ENCODE measurements around the gene GMEB2.
"Not testable (repeated sequence)": the region's sequence is repeated elsewhere in the genome, so short reads cannot be mapped to it uniquely, and the experiment has no call there.

Gene GMEB2, protein sequence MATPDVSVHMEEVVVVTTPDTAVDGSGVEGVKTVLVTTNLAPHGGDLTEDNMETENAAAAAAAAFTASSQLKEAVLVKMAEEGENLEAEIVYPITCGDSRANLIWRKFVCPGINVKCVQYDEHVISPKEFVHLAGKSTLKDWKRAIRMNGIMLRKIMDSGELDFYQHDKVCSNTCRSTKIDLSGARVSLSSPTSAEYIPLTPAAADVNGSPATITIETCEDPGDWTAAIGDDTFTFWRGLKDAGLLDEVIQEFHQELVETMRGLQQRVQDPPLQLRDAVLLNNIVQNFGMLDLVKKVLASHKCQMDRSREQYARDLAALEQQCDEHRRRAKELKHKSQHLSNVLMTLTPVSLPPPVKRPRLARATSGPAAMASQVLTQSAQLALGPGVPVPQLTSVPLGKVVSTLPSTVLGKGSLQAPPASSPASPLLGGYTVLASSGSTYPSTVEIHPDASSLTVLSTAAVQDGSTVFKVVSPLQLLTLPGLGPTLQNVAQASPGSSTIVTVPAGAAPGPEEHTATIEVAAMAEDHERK

DNA sequence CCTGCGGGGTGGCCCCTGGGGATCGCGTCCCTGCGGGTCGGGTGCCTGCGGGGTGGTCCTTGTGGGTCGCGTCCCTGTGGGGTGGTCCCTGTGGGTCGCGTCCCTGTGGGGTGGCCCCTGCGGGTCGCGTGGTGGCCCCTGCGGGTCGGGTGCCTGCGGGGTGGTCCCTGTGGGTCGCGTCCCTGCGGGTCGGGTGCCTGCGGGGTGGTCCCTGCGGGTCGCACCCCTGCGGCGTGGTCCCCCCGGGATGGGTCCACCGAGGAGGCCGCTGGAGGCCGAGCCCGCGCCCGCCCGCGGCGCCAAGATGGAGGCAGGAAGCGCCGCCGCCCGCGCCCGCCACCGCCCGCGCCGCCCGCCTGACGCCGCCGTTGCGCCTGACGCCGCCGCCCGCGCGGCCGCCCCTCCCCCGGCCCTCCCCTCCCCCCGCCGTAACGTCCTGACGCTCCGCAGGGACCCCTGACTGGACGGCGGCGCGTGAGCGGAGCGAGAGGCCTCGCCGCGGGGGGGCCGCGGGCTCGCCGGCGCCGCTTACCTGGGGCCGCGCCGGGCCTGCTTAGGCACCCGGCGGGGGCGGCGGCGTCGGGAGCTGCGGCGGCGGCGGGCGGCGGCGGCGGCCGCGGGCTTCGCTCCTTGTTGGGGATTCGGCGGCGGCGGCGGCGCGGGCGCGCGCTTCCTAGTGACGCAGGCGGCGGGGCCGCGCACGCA is at the start of gene GMEB2:
TSS of gene GMEB2 (minus strand) at position 678 of the 705 bp plus-strand sequence. CDS start 7,704 bp downstream, outside the sequence.
- DNase-seq: no peak

DNA sequence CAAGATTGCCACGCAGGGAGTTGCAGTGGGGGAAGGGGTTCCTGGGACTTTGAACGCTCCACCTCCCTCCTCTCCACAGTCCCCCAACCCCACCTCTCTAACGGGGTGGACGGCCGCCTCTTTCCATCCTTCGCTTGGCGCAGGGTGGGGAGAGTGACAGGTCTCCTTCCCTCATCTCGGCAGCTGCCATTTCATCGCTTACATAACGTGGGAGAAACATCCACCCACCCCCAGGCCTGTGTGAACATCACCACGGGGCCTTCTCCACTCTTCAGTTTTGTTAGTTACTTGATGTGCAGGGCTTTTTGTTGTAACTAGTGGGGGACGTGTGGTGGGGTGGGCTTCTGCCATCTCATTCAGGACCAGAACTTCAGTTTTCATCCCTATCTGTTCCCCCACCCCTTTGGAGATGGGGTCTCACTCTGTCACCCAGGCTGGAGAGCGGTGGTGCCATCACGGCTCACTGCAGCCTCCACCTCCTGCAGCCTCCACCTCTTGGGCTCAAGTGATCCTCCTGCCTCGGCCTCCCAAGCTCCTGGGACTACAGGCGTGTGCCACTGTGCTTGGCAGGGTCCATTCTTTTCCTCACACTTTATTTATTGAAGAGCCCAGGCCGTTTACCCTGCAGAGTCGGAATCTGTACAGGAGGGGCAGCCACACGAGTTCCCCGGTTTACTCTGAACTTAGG is 48.9 kb upstream of the GMEB2 start:
- no peak for DNase-seq

DNA sequence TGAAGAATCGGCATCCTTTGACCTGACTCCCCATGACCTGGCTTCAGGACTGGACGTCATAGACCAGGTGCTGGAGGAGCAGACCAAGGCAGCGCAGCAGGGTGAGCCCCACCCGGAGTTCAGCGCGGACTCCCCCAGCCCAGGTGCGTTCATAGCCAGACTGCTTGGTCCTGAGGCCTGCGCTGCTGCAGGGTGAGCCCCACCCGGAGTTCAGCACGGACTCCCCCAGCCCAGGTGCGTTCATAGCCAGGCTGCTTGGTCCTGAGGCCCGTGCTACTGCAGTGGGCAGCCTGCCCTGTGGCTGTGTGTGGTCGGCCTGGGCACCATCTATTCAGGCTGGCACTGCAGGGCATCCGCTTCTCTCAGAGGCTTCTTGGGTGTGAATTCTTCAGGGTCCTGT is 47.0 kb upstream of the GMEB2 start:
- no peak for DNase-seq

DNA sequence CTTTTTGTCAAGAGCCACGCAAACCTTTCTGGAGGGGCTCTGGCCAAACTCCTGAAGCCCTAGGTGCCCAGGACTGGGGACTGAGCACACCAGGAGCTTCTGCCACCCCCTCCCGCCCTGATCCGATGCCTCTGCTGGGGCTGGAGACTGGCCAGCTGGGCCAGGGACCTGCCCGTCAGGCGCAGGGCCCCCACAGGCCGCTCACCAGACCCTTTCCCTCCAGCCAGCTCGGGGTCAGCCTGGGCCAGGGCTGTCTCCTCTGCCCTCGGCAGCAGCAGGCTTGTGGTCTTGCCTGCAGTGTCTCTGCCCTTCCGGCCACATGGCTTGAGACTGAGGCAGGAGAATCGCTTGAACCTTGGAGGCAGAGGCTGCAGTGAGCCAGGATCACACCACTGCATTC is 45.8 kb upstream of the GMEB2 start:
- no peak for DNase-seq

DNA sequence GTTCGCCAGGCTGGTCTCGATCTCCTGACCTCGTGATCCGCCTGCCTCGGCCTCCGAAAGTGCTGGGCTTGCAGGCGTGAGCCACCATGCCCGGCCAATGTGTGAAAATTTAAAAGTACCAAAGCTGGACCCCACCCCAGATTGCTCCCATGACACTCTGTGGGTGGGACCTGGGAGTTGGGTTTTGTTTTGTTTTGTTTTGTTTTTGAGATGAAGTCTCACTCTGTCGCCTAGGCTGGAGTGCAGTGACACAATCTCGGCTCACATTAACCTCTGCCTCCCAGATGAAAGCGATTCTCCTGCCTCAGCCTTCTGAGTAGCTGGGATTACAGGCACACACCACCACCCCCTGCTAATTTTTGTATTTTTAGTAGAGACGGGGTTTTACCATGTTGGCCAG is 44.8 kb upstream of the GMEB2 start:
- not testable (repeated sequence) for DNase-seq

DNA sequence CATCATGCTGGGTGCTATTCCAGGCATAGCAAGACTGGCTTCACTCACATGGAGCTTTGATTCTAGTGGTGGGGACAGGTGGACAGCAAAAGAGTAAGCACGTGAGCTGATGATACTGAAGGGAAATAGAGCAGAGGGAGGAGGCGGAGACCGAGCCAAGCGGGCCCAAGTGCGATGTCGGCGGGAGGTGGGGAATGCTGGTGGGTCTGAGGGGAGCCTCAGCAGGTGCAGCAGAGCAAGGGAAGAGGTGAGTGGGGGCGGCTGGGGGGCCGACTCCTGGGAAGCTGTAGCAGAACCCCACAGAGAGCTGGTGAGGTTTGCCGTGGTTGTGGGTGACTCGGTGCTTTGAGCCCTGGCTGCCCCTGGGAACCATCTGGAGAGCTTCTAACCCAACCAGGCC is 41.5 kb upstream of the GMEB2 start:
- DNase-seq: no peak

DNA sequence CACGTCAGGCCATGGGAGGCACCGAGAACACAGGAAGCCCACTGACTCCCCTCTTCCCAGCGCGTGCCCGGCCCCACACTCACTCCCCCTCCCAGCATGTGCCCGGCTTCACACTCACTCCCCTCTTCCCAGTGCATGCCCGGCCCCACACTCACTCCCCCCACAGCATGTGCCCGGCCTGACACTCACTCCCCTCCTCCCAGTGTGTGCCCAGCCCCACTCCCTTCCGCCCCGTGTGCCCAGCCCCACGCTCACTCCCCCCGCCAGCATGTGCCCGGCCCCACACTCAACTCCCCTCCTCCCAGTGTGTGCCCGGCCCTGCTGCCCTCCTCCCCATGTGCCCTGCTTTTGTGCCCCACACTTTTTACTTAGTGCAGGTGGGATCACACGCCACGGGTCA is 41.0 kb upstream of the GMEB2 start:
- no peak for DNase-seq

DNA sequence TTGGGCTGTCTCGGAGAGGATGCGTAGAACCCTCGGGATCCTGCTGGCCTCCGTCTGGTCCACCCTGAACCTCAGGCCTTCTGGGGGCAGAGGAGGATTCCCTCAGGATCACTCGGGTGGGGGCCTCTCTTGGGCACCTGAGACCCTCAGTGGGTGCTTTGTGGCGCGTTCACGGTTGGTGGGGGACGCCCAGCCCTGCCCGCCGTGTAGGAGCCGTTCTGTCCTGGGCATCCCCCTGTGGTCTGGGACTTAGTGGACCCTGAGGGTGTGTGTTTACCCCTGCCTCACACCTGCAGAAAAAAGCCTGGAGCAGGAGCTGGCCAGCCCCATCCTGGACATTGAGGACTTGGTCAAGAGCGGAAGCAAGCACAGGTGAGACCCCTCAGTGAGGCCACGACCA is 38.8 kb upstream of the GMEB2 start:
- DNase-seq: no peak

DNA sequence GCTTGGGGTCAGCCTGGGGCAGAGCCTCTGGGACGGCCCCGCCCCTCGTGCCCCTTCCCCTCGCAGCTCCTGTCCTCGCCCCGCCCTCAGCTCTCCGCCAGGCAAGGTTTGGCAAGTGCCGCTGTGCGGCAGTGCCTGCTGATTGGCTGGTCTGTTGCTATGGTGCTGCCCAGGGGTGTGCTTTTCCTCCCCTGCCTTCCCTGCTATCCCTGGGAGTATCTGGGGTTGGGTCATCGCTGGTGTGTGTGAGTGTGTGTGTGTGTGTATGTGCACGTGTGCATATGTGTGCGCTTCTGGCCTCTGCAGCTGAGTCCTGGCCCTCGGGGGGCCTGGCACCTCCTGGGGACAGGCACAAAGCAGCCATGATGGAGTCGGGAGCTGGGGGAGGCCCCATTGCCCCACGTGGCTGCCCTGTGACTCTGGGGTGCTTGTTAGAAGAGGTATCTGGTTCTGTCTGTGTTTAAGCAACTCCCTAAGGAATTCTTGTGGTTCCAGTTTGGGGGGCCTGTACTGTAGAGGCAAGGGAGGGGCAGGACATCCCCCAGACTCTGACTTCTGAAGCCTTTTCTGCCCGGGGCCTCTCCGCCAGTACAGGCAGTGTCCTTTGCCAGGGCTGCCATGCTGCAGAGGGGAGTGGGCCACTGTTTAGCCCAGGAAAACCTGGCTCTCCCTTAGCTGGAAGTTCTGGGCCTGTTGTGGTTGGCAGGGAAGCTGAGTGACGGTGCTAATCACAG is 38.1 kb upstream of the GMEB2 start:
- no peak for DNase-seq

DNA sequence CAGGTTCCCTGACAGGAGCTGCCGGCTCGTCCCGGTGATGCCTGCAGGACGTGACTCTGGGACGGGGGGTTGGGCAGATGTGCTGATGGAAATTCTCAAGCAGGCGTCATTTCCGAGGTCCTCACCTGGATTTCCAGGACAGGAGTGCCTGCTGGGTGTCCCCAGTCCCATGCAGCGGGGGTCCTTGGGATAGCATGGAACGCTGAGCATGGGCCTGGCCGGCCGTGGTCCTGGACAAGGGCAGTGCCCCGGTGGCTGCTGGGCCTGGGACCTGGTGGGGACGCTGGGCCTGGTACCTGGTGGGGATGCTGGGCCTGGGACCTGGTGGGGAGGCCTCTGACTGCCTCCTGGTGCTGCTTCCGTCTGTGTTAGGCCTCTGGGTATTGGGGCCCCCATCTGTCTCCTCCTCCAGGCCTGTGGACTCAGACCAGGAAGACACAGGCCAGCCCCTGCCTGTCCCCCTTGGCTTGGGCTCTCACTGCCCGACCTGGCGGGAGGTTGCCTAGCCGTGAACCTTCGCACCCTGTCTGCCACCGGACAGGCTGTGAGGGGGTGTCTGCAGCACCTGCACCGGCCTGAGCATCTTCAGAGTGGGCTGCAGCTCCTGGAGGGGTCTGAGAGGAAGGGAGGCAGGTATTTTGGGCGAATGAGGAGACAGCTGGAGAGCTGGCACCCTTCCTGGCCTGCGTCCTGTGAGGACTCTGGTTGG is 37.4 kb upstream of the GMEB2 start:
- DNase-seq: no peak

DNA sequence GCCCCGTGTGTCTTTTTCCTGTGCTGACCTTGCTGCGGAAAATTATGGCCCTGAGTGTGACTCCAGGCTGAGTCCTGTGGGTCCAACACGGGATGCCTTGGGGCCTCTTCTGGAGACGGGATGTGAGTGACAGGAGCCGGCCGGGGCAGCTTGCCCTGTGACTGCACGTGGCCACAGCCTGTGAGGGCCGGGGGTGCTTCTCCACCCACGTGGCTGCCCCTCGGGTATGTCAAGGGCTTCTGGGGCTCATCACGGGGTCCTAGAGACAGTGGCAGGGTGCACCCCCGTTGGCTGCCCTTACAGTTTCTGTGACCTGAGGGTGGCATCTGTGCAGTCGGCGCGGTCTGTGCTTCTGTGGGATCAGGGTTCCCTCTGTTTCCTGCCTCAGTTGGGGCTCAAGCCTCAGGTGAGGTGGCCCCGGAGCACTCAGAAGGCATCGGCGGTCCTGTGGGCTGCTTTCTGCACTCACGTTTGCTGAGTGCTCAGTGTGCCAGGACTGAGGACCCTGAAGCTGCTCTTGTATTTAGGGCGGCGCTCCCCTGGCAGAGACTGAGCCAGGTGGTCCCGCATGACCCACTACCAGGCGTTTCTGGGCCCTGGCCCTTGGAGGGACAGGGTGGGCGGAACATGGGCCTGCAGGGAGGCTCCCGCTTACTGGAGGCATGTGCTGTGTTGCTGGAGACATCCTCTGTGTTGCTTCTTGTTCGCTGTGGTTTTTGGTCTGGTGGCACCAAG is 36.6 kb upstream of the GMEB2 start:
- DNase-seq: no peak

DNA sequence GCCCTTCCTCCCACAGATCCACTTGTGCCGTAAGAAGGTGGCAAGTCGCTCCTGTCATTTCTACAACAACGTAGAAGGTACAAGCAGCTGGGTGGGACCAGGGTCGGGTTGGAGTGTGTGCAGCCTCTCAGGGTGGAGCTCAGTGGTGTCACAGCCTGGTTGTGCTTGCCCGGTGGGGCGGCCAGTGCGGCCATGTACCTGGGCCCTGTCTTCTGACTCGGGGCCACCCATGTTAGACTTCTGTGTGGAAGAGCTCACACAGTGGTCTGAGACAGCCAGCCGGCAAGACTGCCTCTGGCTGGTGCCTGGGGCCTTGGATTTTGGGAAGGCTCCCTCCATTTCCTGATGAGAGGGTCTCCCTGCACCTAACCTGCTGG is 35.9 kb upstream of the GMEB2 start:
- no peak for DNase-seq

DNA sequence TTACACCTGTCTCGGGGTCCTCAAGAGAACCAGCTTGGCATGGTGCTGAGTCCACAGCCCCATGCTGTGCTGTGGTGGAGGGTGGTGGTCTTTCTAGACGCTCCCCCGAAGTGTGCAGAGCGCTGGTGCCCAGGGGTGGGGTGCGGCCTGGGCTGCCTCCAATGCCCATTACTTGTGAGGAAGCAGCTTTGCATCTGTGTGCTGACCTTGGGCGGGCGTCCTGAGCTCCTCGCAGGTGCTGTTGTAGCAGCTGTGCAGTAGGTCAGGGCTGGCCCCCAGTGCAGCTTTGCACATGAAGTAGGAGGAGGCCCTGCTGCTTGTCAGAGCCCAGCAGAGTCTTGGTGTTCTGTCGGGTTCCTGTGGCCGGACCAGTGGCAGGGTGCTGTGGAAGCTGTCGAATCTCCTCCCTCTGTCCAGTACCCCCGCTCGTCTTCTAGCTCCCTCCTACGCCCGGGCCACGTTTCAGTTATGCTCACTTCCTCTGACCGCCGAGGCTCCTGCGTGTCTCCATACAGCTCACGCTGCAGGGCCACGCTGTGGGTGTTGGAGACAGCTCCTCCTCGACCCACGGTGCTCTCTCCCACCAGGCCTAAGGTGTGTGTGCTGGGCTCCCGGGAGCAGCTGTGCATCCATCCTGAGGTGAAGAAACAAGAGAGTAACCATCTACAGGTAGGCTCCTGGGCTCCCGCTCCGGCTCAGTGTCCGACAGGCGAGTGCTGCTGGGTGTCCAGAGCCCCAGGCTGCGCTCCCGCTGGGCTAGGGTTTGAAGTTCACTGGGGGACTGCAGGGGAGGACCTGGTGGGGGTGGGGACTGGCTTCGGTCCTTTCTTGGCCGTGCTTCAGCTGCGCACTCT is 35.3 kb upstream of the GMEB2 start:
- no peak for DNase-seq

DNA sequence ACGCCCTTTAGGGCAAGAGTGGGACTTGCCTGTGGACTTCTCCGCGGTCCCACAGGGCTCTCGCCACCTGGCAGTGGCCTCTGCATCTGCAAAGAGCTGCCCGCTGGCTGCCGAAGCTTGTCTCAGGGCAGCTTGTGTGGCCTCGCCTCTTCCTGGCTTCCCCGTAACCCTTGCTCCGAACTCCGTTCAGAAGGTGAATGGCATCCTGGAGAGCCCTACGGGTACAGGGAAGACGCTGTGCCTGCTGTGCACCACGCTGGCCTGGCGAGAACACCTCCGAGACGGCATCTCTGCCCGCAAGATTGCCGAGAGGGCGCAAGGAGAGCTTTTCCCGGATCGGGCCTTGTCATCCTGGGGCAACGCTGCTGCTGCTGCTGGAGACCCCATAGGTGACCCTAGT is 34.2 kb upstream of the GMEB2 start:
- DNase-seq: no peak

DNA sequence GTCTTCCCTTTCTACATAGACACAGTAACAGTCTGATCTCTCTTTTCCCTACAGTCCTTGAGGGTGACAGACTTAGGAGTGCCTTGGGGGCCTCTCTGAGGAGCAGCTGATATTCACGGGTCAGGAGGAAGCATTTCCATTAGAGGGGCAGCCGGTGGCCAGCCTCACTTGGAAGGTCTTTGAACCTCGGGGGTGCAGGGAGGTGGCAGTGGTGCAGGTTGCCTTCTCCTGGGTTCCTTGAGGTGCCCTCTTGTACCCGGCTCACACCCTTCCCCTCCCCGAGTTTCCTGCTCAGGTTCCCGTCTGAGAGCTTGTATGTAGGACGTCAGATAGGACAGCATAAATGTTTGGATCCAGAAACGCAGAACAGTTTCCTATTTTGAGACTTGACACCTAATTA is 33.7 kb upstream of the GMEB2 start:
- DNase-seq: no peak

DNA sequence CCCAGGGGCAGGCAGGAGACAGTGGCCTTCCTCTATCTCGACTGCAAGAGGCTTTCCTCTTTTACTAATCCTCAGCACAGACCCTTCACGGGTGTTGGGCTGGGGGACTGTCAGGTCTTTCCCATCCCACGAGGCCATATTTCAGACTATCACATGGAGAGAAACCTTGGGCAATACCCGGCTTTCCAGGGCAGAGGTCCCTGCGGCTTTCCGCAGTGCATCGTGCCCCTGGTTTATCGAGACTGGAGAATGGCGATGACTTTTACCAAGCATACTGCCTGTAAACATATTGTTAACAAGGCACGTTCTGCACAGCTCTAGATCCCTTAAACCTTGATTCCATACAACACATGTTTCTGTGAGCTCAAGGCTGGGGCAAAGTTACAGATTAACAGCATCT is 33.3 kb upstream of the GMEB2 start:
- not testable (repeated sequence) for DNase-seq

DNA sequence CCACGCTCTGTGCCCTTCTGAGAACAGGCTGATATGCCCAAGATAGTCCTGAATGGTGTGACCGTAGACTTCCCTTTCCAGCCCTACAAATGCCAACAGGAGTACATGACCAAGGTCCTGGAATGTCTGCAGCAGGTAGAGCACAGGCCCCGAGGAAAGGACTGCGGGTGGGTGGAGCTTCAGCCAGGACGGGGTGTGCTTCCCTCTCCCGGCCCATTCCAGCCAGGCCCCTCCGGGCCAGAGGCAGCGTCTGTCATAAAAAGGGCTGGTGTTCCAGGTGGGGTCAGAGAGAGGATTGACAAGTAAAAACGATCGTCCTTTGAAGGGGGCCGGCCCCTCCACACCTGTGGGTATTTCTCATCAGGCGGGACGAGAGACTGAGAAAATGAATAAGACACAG is 32.5 kb upstream of the GMEB2 start:
- no peak for DNase-seq

DNA sequence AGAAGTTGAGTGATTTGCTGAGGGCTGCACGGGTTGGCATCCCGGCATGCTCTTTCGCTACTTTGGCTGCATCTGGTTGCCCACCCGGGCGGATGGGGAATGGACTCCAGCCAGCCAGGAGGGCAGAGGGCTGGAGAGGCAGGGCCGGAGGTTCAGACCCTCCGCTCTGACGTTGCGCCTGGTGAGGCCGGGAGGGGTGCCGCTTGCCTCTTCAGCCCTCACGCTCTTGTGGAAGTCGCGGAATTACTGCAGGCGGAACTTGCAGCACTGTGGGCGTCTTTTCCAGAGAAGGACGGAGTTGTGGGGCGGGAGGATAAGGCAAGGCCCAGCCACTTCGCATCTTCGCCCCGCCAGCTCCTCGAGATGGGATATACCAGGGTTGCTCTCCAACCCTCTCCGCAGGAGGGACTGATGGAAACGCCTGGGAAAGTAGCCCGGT is 31.9 kb upstream of the GMEB2 start:
- DNase-seq: no peak

DNA sequence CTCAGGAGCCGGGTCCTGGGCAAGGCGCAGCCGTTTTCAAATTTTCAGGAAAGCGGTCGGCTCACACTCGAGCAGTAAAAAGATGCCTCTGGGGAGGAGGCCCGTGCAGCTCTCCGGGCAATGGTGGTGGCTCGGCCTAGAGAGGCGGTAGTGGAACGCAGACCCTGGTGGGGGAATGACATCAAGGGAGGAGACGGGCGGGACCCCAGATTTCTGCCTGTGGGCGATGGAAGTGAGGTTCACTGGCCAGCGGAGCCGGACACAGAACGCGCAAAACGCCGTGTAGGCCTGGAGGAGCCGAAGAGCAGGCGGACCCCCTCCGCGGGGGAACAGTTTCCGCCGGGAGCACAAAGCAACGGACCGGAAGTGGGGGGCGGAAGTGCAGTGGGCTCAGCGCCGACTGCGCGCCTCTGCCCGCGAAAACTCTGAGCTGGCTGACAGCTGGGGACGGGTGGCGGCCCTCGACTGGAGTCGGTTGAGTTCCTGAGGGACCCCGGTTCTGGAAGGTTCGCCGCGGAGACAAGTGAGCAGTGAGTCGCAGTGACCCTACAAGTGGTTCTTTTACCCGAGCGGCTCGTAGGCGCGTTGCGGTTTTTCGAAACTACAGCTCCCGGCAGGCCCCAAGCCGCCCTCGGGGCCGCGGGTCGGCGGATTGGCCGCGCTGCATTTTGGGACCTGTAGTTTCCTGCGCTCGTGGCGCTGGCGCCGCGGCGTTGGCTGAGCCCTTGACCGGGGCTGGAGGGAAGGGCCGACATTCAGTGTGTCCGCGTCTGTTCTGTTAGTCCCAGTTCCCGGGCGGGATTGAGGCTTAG is 31.2 kb upstream of the GMEB2 start, which contains the start of gene RTEL1:
TSS of gene RTEL1 (plus strand) at position 376 of the 812 bp plus-strand sequence. CDS start 1,091 bp downstream, outside the sequence.
- peak; percentile 83 for DNase-seq

All from CD4-positive, alpha-beta T cell treated with Interferon gamma for 1 hour (primary cell).